Purkinje cell (primary cell): ENCODE results near the gene ZDHHC8. TPM values are rescaled to one million over a fixed set of nuclear protein-coding genes. Genes with fewer than 3 reads are reported as not detected.

Source experiments
- polyA plus RNA-seq: library from polyadenylated mRNA; unstranded; fragments of >200 nt; fragmentation: Nextera tagmentation; gene quantifications from 2 replicates; pipeline ENCODE4 v1.2.1, GENCODE V29; 2014

Gene ZDHHC8
- 0.66 and 0.77 TPM in 2 replicates for polyA plus RNA-seq

GRCh38 chr22:20131597-20131858 is at the start of gene ZDHHC8:
Gene ZDHHC8 (plus strand): TSS chr22:20131804. CDS start chr22:20131948, 144 bp downstream.

GRCh38 chr22:20115691-20116375 is 15.8 kb upstream of the ZDHHC8 start, which contains the start of gene RANBP1:
Gene RANBP1 (plus strand): TSS chr22:20116104. CDS start chr22:20116185, 81 bp downstream.

GRCh38 chr22:20116951-20117632 is 14.5 kb upstream of the ZDHHC8 start, which contains the start of gene TRMT2A:
Gene TRMT2A (minus strand): TSS chr22:20117226. CDS start chr22:20116906, 320 bp downstream.

GRCh38 chr22:20150381-20151275 is 19.0 kb downstream of the ZDHHC8 start, which contains the start of gene CCDC188:
Gene CCDC188 (minus strand): TSS chr22:20151055. CDS start chr22:20150986, 69 bp downstream.

Other genes with a start within 250 kb of the ZDHHC8 start
- 20.3 and 38.5 TPM in 2 replicates for gene COMT, start 190.0 kb upstream of the ZDHHC8 start, polyA plus RNA-seq
- 0.83 and 1.7 TPM in 2 replicates for gene TXNRD2, start 190.0 kb upstream of the ZDHHC8 start, polyA plus RNA-seq
- gene ARVCF, start 115.0 kb upstream of the ZDHHC8 start, polyA plus RNA-seq: 0.25 and 0.89 TPM in 2 replicates
- 5.4 and 9.0 TPM in 2 replicates for gene TANGO2, start 110.7 kb upstream of the ZDHHC8 start, polyA plus RNA-seq
- gene DGCR8, start 51.6 kb upstream of the ZDHHC8 start, polyA plus RNA-seq: 2.0 and 4.5 TPM in 2 replicates
- 42.3 and 68.2 TPM in 2 replicates for gene RANBP1, start 15.7 kb upstream of the ZDHHC8 start, polyA plus RNA-seq
- gene TRMT2A, start 14.6 kb upstream of the ZDHHC8 start, polyA plus RNA-seq: 3.2 and 6.7 TPM in 2 replicates
- not detected in 2 replicates for gene CCDC188, start 19.3 kb downstream of the ZDHHC8 start, polyA plus RNA-seq
- gene RTN4R, start 136.5 kb downstream of the ZDHHC8 start, polyA plus RNA-seq: 0.48 and 2.7 TPM in 2 replicates
- 8.5 and 13.6 TPM in 2 replicates for gene DGCR6L, start 188.3 kb downstream of the ZDHHC8 start, polyA plus RNA-seq